ENCODE data around the gene MYOCOS. TPM values are rescaled to one million over a fixed set of nuclear protein-coding genes. Genes with fewer than 3 reads are reported as not detected.

MYOCOS gene
- total and polyA plus RNA-seq, 2 of the 4 experiments (the other 2 are of a cell fraction): not detected

DNA sequence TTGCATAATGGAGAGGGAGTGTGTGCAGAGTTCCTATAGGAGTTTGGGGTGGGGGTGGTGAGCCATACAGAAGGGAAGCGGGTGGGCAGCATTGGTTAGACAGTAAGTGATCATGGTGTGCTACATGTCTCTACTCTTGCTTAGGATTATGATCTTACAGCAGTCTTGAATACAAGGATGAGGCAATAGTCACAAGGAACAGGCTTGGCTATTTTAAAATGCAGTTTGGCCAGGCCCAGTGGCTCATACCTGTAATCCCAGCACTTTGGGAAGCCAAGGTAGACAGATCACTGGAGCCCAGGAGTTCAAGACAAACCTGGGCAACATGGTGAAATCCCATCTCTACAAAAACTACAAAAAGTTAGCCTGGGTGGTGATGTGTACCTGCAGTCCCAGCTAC, 18.2 kb downstream of the MYOCOS start:
- H3K9ac ChIP-seq (ENCODE audit: low read depth, low read length): no peak overlapping the region
- no peak overlapping the region for H2BK120ac ChIP-seq (ENCODE audit: low read depth, low read length)
- H3K9me1 ChIP-seq (ENCODE audit: insufficient read depth, low read length): no peaks in the 10 kb centered on the region
- no peak overlapping the region for H2AK9ac ChIP-seq (replicated peaks; ENCODE audit: low read depth, low read length, poor library complexity)
- H2BK20ac ChIP-seq (ENCODE audit: low read depth, low read length): no peak overlapping the region
- in situ Hi-C loops (cut with MboI; ENCODE audit: low sequenced_read_pairs): loop anchor here (10.0 kb wide), 1 partner anchor 345 kb away; no protein-coding TSS in a partner anchor
- no peak overlapping the region for H3K23ac ChIP-seq (ENCODE audit: low read depth, low read length)
- no peaks in the 10 kb centered on the region; the same call in 1 of the 2 replicates for H4K20me1 ChIP-seq (ENCODE audit: insufficient read depth, low read length)
- H3K4me3 ChIP-seq (ENCODE audit: insufficient read depth, low read depth, low read length): no peak overlapping the region
- H3K18ac ChIP-seq (ENCODE audit: low read depth, low read length): no peak overlapping the region
- no peaks in the 10 kb centered on the region for H3K79me1 ChIP-seq (ENCODE audit: low read depth in 1 of 2, low read length in 2 of 2)
- H4K8ac ChIP-seq (ENCODE audit: low read depth in 2 of 2, low read length in 2 of 2): no peak overlapping the region
- no TSS peak for BruUV-seq (replicated peaks)
- ATAC-seq (ENCODE audit: low read depth) (no peak), DNase-seq (no peak)
- no peak overlapping the region for H2BK15ac ChIP-seq (ENCODE audit: low read depth, low read length)
- H4K5ac ChIP-seq (ENCODE audit: low read depth, low read length): no peak overlapping the region
- H3K14ac ChIP-seq (replicated peaks; ENCODE audit: low read depth, low read length): no peak overlapping the region
- no peak overlapping the region for H3K4ac ChIP-seq (ENCODE audit: low read depth, low read length)
- H3K27ac ChIP-seq (ENCODE audit: insufficient read depth, low read length): no peak overlapping the region
- H3K56ac ChIP-seq (ENCODE audit: extremely low read depth, insufficient read depth, low read length): no peak overlapping the region
- no peaks in the 10 kb centered on the region for H3K36me3 ChIP-seq (ENCODE audit: control insufficient read depth, insufficient read depth, low read length)
- no peak overlapping the region for H4K91ac ChIP-seq (ENCODE audit: insufficient read depth, low read depth, low read length)
- no peaks in the 10 kb centered on the region for H3K4me1 ChIP-seq (ENCODE audit: control insufficient read depth, insufficient read depth, low read length)
- H2BK5ac ChIP-seq (ENCODE audit: low read depth, low read length, poor library complexity, severe bottlenecking): no peak overlapping the region
- no peak overlapping the region for H2AFZ ChIP-seq (replicated peaks; ENCODE audit: low read length, poor library complexity)
- intact Hi-C loops (cut with micrococcal nuclease): no loop called here
- H3K27me3 ChIP-seq (ENCODE audit: control insufficient read depth, insufficient read depth, low read length): peaks cover 6% of the 10 kb centered on the region; the same call in 1 of the 2 replicates
- ChIA-PET POLR2A (ENCODE audit: unreplicated experiment) (no interaction called here), CTCF (no interaction called here)
- TF ChIP-seq MXI1 (IDR thresholded peaks at IDR 0.05; ENCODE audit: borderline replicate concordance, low read depth, low read length) (no peak), RCOR1 (IDR thresholded peaks at IDR 0.05; ENCODE audit: insufficient replicate concordance, low read length) (no peak)
- H2AK5ac ChIP-seq (ENCODE audit: low read depth, low read length): no peak overlapping the region
- dilution Hi-C loops (cut with HindIII; ENCODE audit: low sequenced_read_pairs, unreplicated experiment): no loop called here
- 100% methylated on average over 1 of the region's 1 CpG; no CpG with 5 or more reads in 1 of the 2 experiments for WGBS, 2 experiments (ENCODE audit: extremely low coverage in 2 of 2, insufficient read length in 1 of 2)
- H3K4me2 ChIP-seq (ENCODE audit: low read depth, low read length): no peak overlapping the region
- H3K9me3 ChIP-seq (ENCODE audit: control insufficient read depth, insufficient read depth, low read length): no peaks in the 10 kb centered on the region

Measured in IMR-90 (cell line).